HK-2 (cell line): ENCODE data around the gene WASHC2A.
"Not testable (repeated sequence)": the region's sequence is repeated elsewhere in the genome, so short reads cannot be mapped to it uniquely, and the experiment has no call there.

Source experiments
- DNase-seq: peaks from one replicate; pipeline ENCODE4 v3.0.0-alpha.2; 2018; ENCODE audit not compliant: unreplicated experiment

Gene WASHC2A

DNA sequence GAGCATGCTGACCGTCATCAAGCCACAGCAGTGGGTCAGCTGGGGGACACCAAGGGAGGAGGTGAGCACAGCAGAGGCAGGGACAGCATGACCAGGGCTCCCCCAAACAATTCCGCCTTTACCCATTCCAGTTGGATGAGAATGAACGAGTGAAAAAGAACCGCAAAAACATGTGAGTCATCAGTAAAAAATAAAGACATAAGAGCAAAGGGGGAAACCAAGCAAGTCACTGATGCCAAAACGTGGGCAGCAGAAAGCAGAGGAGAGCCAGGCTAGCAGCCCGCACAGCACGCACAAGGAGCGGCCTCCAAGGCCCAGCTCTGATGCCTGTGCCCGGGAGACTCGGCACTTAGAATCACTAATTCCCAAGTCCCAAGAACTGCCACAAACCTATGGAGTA lies 7.8 kb upstream of the WASHC2A start:
- not testable (repeated sequence) for DNase-seq

DNA sequence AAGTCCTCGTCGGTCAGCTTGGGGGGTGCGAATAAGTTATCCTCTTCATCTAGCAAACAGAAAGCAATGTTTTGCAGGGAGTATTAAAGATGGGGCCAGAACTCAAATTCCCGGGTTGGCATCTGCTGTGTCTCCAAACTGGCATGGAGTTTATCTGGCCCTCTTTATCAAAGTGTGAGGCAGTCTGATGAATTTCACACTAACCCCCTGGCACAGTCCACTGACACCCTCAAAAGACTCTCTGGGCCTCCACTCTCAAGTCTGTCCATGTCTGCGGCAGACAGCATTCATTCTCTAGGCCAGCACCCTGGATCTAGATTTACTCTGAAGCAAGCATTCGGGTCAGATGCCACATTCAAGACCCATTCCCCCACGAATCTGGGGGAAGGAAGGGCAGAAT lies 6.2 kb upstream of the WASHC2A start:
- not testable (repeated sequence) for DNase-seq

DNA sequence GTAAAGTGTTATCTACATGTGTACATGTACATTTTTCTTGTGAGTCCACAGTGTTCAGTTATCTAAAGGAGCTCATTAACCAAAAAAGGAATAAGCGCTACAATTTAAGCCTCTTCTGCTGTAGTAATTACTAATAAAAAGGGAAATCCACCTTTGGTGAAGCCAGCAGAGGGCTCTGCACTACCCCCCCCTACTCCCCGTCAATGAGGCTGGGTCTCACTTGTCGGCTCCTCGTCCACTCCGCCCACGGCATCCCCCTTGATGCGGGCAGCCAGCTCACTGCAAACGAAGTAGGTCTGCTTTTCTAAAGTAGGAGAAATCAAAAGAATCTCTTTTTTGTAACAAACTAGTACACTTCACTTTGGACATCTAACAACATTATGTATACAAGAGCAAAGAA lies 4.7 kb upstream of the WASHC2A start:
- no peak for DNase-seq

DNA sequence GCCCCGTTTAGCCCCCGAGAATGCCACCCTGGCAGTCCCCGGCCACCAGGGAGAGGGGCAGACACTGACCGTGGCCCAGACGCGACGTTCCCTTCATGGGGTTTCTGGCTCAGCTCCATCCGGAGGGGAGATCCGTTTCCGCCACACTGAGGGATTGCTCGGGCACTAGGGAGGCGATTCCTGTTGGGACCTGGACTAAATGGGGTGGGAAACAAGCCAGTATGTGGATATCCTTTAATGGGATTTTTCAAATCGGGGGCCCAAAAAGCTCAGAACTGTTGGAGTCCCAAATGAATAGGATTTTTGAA lies 552 bp downstream of the WASHC2A start:
- DNase-seq = not testable (repeated sequence)

DNA sequence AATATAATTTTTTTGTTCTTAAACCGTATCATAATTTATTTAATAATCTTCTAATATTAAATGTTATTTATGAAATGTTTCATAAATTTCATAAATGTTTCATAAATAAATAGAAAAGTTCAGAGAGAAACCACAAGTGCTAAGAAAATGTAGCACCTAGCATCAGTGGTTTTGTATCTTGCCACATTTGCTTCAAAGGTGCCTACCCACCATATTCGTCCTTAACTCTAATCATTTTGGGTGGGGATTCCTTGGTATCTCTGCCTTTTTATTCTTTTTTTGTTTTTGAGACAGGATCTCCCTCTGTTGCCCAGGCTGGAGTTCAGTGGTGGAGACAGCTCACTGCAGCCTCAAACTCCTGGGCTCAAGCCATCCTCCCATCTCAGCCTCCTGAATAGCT lies 7.4 kb downstream of the WASHC2A start:
- not testable (repeated sequence) for DNase-seq

DNA sequence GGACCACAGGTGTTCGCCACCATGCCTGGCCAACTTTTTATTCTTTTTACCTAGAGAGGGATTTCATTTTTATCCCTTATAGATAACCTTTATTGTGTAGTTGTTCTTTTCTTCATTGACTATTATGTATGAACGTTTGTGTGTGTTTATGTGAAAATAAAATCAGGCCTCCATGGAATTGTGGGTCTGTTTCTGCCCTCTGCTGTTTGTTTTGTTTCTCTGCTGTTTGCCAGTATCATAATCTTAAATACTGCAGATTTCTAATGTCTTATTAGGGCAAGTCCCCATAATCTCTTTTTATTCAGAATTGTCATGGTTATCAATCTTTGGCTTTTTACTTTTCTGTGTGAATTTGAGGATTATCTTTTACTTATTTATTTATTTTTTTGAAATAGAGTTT lies 7.8 kb downstream of the WASHC2A start:
- DNase-seq = not testable (repeated sequence)

DNA sequence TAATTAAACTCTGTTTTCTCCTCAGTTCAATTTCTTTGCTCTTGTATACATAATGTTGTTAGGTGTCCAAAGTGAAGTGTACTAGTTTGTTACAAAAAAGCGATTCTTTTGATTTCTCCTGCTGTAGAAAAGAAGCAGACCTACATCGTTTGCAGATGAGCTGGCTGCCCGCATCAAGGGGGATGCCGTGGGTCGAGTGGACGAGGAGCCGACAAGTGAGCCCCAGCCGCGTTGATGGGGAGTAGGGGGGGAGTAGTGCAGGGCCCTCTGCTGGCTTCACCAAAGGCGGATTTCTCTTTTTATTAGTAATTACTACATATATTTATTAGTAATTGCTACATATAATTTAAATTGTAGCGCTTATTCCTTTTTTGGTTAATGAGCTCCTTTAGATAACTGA lies 23.6 kb downstream of the WASHC2A start:
- DNase-seq = not testable (repeated sequence)

DNA sequence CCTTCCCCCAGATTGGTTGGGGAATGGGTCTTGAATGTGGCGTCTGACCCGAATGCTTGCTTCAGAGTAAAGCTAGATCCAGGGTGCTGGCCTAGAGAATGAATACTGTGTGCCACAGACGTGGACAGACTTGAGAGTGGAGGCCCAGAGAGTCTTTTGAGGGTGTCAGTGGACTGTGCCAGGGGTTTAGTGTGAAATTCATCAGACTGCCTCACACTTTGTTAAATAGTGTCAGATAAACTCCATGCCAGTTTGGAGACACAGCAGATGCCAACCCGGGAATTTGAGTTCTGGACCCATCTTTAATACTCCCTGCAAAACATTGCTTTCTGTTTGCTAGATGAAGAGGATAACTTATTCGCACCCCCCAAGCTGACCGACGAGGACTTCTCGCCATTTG lies 25.2 kb downstream of the WASHC2A start:
- not testable (repeated sequence) for DNase-seq

DNA sequence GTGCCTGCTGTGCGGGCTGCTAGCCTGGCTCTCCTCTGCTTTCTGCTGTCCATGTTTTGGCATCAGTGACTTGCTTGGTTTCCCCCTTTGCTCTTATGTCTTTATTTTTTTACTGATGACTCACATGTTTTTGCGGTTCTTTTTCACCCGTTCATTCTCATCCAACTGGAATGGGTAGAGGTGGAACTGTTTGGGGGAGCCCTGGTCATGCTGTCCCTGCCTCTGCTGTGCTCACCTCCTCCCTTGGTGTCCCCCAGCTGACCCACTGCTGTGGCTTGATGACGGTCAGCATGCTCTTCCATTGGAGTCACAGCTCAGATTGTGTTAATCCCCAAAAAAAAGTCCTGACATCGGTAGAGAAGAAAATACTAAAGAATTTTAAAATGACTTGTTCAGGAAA lies 26.9 kb downstream of the WASHC2A start:
- not testable (repeated sequence) for DNase-seq

DNA sequence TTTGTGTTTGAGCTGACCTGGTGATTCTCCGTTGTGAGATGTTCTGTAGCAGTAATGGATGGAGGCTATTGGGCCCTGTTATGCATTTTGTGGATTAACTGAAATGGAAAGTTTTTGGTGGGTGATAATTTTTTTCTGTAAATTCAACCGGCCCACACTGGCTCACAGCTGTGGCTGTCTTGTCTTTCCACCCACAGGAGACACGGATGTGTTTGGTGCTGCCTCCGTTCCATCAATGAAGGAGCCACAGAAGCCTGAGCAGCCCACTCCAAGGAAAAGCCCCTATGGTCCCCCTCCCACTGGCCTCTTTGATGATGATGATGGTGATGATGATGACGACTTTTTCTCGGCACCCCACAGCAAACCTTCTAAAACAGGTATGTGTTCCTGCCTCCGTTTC lies 27.6 kb downstream of the WASHC2A start:
- not testable (repeated sequence) for DNase-seq

DNA sequence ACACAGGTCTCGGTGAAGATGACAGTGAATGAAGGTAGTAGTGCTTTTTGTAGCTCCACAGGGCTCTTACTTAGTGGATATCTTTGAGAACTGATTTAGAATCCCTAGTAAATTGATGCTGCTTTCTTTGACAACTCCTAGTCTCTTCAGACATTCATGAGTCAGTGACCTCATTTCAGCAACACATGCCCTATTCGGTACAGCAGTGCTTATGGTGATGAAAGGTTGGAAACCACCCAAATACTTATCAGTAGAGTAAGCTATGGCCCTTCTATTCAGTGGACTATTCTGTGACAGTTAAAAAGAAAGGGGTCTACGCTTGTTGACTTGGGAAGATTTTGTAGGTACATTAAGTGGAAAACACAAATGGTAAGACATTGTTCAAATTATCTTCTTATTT lies 29.0 kb downstream of the WASHC2A start:
- not testable (repeated sequence) for DNase-seq

DNA sequence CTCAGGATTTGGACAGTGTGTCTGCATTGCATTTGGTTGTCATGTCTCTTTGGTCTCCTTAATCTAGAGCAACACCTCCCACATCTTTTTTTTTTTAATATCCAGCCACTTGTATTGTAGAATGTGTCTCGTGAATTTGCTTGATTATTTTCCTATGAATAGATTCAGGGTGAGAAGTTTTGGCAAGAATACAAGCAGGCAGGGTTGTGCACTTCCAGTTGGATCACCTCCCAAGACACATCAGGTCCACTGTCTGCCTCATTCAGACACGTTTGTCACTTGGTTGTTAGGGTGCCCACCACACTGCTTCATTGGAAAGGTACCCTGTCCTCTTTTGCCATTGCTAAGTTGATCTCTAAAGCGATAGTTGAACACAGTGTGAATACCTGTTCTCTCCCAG lies 30.9 kb downstream of the WASHC2A start:
- DNase-seq = not testable (repeated sequence)

DNA sequence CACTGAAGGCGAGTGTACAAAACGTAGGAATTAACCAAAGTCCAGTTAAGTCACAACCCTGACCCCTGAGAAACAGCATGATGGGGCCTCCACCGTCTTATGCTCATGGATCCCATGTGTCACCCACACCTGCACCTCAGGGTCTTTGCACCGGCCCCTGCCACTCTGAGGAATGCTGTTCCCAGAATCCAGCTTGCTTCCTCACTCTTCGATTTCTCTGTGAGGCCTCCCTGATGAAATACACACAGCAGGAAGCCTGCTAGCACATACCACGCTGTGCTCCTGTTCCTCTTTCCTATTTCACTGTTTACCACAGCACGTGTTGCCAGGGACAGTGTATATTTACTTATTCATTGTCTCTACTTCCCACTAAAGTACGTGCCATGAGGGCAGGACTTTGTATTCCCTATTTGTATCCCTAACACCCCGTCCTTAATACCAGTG lies 33.4 kb downstream of the WASHC2A start:
- DNase-seq = not testable (repeated sequence)

DNA sequence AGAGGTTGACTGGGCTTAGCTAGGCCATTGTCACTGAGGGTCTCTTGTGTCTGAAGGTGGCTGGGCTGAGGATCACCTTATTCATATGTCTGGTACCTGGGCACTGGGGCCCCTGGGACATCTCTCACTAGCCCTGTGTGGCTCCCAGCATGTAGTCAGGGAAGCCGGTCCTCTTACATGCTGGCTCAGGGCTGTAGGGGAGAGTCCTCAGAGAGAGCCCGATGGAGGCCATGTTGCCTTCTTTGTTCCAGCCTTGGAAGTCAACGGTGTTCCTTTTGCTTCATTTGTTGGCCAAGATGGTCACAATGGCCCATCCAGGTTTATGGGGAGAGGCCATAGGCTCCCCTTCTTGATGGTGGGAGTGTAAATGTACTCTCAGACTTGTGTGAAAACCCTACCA lies 34.0 kb downstream of the WASHC2A start:
- not testable (repeated sequence) for DNase-seq

DNA sequence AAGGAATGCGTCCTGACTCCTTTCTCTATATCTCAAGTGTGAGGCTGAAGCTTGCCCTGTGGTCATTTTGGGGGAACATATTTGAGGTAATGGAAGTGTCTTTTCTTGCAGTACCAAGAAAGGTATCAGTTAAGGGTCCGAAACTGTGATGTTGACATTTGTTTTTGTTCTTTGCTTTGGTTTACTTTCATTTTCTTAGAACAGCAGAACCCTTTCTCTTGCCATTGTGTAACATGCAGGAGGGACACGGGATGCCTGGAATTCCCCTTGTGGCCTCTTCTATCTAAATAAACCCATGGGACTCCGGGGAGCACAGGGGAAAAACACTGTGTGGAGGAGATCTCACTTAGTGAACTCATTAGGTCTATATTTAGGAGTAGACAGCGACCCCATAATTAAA lies 34.5 kb downstream of the WASHC2A start:
- not testable (repeated sequence) for DNase-seq

DNA sequence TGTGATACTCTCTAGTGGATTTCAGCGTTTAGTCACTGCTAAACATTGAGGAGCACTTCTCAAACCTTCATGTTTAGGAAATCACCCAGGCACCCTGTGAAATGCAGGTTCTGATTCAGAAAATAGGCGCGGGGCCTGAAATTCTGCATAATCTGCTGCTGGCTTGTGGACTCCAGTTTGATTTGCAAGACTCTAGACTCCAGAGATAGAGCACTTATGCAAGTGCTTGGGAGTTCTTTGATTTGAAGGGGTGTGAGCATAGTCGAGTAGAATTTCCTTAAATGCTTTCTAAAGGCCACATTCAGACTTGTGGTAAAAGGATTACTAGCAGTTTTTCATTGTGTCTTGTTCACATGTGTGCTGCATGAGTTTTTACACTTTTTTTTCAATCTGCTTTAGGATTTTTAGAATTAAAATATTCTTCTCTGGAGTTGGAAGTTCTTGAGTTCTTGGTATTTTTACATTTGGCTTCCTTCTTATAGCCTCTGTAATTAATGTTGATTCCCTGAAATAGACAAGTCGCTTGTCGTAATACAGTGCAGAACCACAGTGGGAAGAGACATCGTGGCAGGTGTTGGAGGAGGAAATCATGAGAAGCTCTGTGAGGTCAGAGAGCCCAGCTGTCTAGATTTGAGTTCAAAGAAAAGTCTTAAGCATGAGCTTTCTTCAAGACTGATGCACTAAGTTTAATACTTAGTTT lies 41.4 kb downstream of the WASHC2A start:
- not testable (repeated sequence) for DNase-seq

DNA sequence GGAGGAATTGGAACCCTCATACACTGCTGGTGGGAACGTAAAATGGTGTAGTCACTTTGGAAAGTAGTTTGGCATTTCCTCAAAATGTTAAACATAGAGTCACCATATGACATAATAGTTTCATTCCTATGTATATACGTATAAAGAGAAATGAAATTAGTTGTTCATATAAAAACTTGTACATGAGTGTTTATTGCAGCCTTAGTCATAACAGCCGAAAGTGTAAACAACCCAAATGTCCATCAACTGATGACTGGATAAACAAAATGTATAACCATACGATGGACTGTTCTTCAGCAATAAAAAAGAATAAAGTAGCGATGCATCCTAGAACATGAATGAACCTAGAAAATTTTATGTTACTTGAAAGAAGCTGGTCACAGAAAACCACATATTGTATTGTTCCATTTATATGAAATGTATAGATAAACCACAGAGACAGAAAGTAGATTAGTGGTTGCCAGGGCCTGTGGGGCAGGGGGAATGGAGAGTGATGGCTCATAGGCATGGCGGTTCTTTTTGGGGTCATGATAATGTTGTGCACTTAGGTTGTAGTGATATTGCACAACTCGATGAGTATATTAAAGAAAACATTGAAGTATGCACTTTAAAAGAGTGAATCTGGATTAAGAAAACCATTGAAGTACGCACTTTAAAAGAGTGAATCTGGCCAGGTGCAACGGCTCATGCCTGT lies 44.8 kb downstream of the WASHC2A start:
- DNase-seq = not testable (repeated sequence)

DNA sequence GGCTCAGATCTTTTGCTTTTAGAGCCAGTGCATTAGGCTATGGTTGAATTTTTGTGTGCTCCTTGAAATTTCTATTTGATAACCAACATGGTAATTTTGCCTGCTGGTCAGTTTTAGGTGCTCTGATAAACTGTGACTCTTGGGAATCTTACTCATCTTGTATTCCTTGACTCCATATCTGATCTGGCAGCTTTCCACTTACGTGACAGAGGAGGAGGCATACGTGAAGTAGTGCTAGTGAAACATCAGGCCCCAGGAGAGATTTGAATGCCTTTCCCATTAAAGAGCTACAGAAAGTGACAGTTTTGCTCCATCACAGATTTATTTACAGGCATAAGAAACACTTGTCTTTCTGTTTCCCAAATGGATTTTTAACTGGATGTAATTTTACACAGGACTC lies 59.0 kb downstream of the WASHC2A start:
- DNase-seq = not testable (repeated sequence)

DNA sequence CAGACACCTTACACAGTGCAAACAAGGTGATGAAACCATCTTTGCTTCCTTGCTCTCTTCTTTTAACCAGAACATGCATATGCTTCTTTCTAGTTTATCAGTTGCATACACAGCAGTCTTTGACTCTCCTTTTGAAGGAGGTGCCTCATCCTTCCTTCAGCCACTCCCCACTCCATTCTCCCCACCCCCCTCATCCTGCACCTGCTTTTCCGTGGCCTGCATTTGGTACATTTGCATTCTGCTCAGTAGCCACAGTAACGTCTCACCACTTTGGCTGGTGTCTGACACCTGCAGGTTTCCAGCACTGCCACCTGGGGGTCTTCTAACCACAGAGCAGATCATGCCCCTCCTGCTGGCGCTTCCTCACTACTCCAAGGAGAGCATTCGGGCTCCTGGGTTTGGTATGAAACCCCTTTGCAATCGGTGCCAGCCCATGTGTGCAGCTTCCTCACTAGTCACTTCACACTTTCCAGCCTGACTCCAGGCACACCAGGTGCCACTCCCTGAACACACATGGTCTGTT lies 60.1 kb downstream of the WASHC2A start:
- DNase-seq = not testable (repeated sequence)

DNA sequence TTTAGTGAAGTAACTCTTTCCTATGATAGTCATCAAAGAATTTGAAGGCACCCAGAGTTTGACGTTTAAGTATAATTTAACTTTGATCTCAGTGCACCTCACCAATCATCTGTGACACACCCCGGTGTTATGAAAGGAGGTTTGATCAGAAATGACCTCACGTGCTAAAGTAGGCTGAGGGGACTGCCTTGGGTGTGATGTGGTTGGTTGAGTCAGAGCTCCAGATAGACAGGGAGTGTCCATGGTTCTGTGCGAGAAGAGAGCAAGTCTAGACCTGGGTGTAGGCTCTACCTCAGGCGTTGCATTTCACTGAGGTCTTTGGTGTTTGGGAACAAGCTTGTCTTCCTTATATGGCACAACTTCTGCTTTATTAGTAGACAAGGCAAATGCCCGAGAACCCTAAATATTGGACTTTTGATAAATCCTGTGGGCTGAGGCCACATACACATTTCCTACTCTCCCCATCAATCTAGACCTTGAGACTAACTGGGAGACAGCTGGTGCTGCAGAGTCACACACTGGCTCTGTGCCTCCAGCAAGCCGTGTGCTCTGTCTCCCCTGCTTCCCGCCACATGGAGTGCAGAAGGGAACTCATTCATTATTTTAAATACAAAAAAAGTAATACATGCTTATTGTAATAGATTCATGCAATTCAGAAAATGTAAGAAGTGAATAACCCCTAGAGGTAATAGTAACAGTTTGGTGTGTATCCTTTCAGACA lies 63.7 kb downstream of the WASHC2A start:
- DNase-seq = not testable (repeated sequence)

DNA sequence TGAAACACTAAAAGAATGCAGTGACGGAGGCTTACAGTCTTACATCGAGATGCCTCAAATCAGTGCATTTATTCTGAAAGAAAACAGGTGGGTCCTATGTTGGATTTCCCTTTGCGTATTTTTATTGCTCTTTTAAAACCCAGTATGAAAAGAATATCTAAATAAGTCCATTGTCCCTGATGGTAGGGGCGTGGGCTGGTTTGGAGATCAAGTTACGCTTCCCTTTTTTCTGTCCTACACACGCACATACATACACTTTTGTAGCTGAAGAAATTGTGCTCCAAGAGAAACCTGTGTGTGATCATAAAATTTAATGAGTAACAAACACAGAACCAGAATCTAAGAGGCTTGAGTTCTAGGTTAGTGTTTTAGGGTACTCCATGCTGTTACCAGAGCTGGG lies 64.6 kb downstream of the WASHC2A start:
- not testable (repeated sequence) for DNase-seq

DNA sequence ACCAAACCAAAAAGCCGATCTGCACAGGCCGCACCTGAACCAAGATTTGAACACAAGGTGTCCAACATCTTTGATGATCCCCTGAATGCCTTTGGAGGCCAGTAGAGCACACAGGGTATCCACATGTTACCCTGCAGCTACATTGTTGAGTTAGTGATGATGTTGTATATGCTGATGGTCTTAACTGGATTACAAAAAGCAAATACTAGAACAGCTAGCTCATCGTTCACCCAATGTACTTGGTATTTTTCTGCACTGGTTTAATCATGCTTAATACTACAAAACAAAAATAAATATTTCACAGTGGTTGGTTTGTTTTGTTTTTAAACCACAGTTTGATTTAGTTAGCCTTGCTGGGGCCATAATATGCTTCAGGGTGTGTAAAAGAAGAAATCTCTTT lies 65.1 kb downstream of the WASHC2A start:
- DNase-seq = not testable (repeated sequence)
